ENCODE measurements around the gene KSR1.

KSR1 gene

GRCh38 chr17:27585792-27586191 is 129.5 kb downstream of the KSR1 start:
- no peak for DNase-seq (ENCODE audit: low read depth, low spot score)

- no peak for DNase-seq (ENCODE audit: low read depth, low spot score)
These were observed 130.0 kb downstream of the KSR1 start for GRCh38 chr17:27586203-27586721.

- no peak for DNase-seq (ENCODE audit: low read depth, low spot score)
These were observed 132.1 kb downstream of the KSR1 start for GRCh38 chr17:27588354-27588753.

GRCh38 chr17:27590864-27591263 is 134.6 kb downstream of the KSR1 start:
- no peak for DNase-seq (ENCODE audit: low read depth, low spot score)

- DNase-seq (ENCODE audit: low read depth, low spot score) = no peak
These were observed 135.7 kb downstream of the KSR1 start for GRCh38 chr17:27591986-27592385.

- DNase-seq (ENCODE audit: low read depth, low spot score) = no peak
These were observed 137.1 kb downstream of the KSR1 start for GRCh38 chr17:27593232-27593856.

GRCh38 chr17:27593857-27594255 is 137.6 kb downstream of the KSR1 start:
- DNase-seq (ENCODE audit: low read depth, low spot score) = no peak

GRCh38 chr17:27595208-27595607 is 139.0 kb downstream of the KSR1 start:
- DNase-seq (ENCODE audit: low read depth, low spot score) = no peak

GRCh38 chr17:27596096-27596495 is 139.8 kb downstream of the KSR1 start:
- DNase-seq (ENCODE audit: low read depth, low spot score) = no peak

GRCh38 chr17:27596566-27597187 is 140.4 kb downstream of the KSR1 start:
- DNase-seq (ENCODE audit: low read depth, low spot score) = no peak

- no peak for DNase-seq (ENCODE audit: low read depth, low spot score)
These were observed 140.9 kb downstream of the KSR1 start for GRCh38 chr17:27597188-27597580.

GRCh38 chr17:27597783-27598320 is 141.6 kb downstream of the KSR1 start:
- DNase-seq (ENCODE audit: low read depth, low spot score) = no peak

GRCh38 chr17:27598337-27599050 is 142.2 kb downstream of the KSR1 start:
- DNase-seq (ENCODE audit: low read depth, low spot score) = no peak

- no peak for DNase-seq (ENCODE audit: low read depth, low spot score)
These were observed 144.2 kb downstream of the KSR1 start for GRCh38 chr17:27600471-27600870.

GRCh38 chr17:27601069-27601974 is 145.1 kb downstream of the KSR1 start:
- peak; percentile 49 for DNase-seq (ENCODE audit: low read depth, low spot score)

- no peak for DNase-seq (ENCODE audit: low read depth, low spot score)
These were observed 145.7 kb downstream of the KSR1 start for GRCh38 chr17:27601975-27602302.

- no peak for DNase-seq (ENCODE audit: low read depth, low spot score)
These were observed 146.6 kb downstream of the KSR1 start for GRCh38 chr17:27602721-27603420.

GRCh38 chr17:27603421-27603770 is 147.1 kb downstream of the KSR1 start:
- DNase-seq (ENCODE audit: low read depth, low spot score) = no peak

- no peak for DNase-seq (ENCODE audit: low read depth, low spot score)
These were observed 147.9 kb downstream of the KSR1 start for GRCh38 chr17:27603880-27604794.

GRCh38 chr17:27605409-27605808 is 149.2 kb downstream of the KSR1 start:
- no peak for DNase-seq (ENCODE audit: low read depth, low spot score)
